PC-9 (cell line): Measurements from ENCODE around the gene SGMS1. TPM values are rescaled to one million over a fixed set of nuclear protein-coding genes. Genes with fewer than 3 reads are reported as not detected.

Experiments used
- BruUV-seq: library from RNA; stranded (reverse); fragments of 400-500 nt; replicated peaks from 2 replicates; lab custom pipeline; 2021; lab: Mats Ljungman, UMichigan
- CTCF ChIA-PET: fragments of 300-600 bp; sonication (Branson Sonifier 250); formaldehyde crosslinking; loops from one replicate; lab custom pipeline; 2022; ENCODE audit warnings: antibody characterized with exemption; lab: Charles Lee
- POLR2A ChIA-PET: fragments of 300-600 bp; sonication (Branson Sonifier 250); formaldehyde crosslinking; loops from one replicate; lab custom pipeline; 2022; ENCODE audit warnings: antibody characterized with exemption; ENCODE audit not compliant: unreplicated experiment; lab: Charles Lee
- DNase-seq, 2 experiments: peaks; one replicate each; pipeline versions ENCODE4 v3.0.0 to v3.0.0-alpha.2; 2015 to 2022; ENCODE audit warnings: mixed read lengths in 1 of 2
- H2AFZ ChIP-seq: fragments of 200-600 bp; sonication (generic); 2 replicates; pipeline ENCODE4 v1.8.1; 2017; ENCODE audit warnings: antibody characterized with exemption
- H3F3A ChIP-seq: fragments of 200-600 bp; sonication (generic); 2 replicates; pipeline ENCODE4 v1.8.1; 2017; ENCODE audit warnings: antibody characterized with exemption, mild to moderate bottlenecking, low read depth; ENCODE audit not compliant: insufficient read depth
- H3K27ac ChIP-seq: fragments of 200-600 bp; sonication (generic); 2 replicates; pipeline ENCODE4 v1.6.1; 2016; ENCODE audit warnings: mixed run types
- H3K27me3 ChIP-seq: fragments of 200-600 bp; sonication (generic); 2 replicates; pipeline ENCODE4 v1.6.1; 2016; ENCODE audit warnings: low read depth, mixed run types; ENCODE audit not compliant: insufficient read depth
- H3K36me3 ChIP-seq: fragments of 200-600 bp; sonication (generic); 2 replicates; pipeline ENCODE4 v1.6.1; 2016; ENCODE audit warnings: low read depth, mixed run types
- H3K4me1 ChIP-seq: fragments of 200-600 bp; sonication (generic); replicated peaks from 2 replicates; pipeline ENCODE4 v1.6.1; 2016; ENCODE audit warnings: mixed run types; ENCODE audit not compliant: insufficient read depth
- H3K4me2 ChIP-seq: fragments of 200-600 bp; sonication (generic); 2 replicates; pipeline ENCODE4 v1.6.1; 2017; ENCODE audit warnings: mixed run types
- H3K4me3 ChIP-seq: fragments of 200-600 bp; sonication (generic); 2 replicates; pipeline ENCODE4 v1.6.1; 2016; ENCODE audit warnings: mixed run types
- H3K79me2 ChIP-seq: fragments of 200-600 bp; sonication (generic); 2 replicates; pipeline ENCODE4 v1.6.1; 2017; ENCODE audit warnings: low read depth, mixed run types
- H3K9me2 ChIP-seq: fragments of 200-600 bp; sonication (generic); 2 replicates; pipeline ENCODE4 v1.8.1; 2017; ENCODE audit warnings: mild to moderate bottlenecking; ENCODE audit not compliant: insufficient read depth
- H3K9me3 ChIP-seq: fragments of 200-600 bp; sonication (generic); 2 replicates; pipeline ENCODE4 v1.8.1; 2016; ENCODE audit warnings: low read depth; ENCODE audit not compliant: insufficient read depth
- H4K20me1 ChIP-seq: fragments of 200-600 bp; sonication (generic); 2 replicates; pipeline ENCODE4 v1.8.1; 2017; ENCODE audit not compliant: insufficient read depth
- EZH2 ChIP-seq: fragments of 200-600 bp; sonication (generic); IDR thresholded peaks from 2 replicates; pipeline ENCODE4 v1.8.0; 2017; ENCODE audit warnings: antibody characterized with exemption, low read depth
- intact Hi-C: fragments of 100-400 bp; cut with micrococcal nuclease; formaldehyde crosslinking; loops from one replicate; pipeline ENCODE4 v1.10.0; 2022; ENCODE audit not compliant: unreplicated experiment
- total RNA-seq: library from RNA; stranded (reverse); gene quantifications from 2 replicates; pipeline ENCODE4 v1.2.3, GENCODE V29; 2021
- TF ChIP-seq, protein P1 (sequence below): fragments of 200-600 bp; sonication (generic); conservative IDR thresholded peaks from 2 replicates; pipeline ENCODE4 v1.6.1; 2017; ENCODE audit warnings: mixed run types, antibody characterized with exemption, mild to moderate bottlenecking, moderate library complexity

The SGMS1 gene
- total RNA-seq, 1 experiment from 2014 or later: 35.0 TPM

DNA sequence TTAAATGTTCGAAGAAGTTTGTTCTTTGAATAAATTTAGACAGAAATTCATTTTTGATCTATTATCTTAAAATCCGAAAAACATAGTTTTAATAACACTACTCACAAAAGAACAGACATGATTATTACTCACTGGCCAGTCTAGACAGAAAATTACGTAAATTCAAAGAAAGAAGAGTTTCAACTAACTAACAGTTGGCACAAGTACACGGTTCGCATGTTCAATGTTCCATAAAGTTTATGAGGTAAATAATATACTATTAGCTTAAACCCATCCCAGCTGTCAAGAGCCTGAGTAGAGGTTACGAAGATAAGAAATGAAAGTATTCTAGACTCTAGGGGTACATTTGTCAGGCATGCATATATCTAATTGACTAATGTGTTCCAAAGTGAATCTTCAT, 220.7 kb downstream of the SGMS1 start:
- intact Hi-C loops: no loop called here
- BruUV-seq: no TSS peak
- peaks cover 68% of the 10 kb centered on the region for H3K4me1 ChIP-seq
- no peaks in the 10 kb centered on the region; the same call in 1 of the 2 replicates for H4K20me1 ChIP-seq
- ChIA-PET POLR2A (no interaction called here), CTCF (no interaction called here)
- no peak for TF ChIP-seq EZH2
- H3K9me2 ChIP-seq: no peaks in the 10 kb centered on the region
- H3K79me2 ChIP-seq: peaks cover 93% of the 10 kb centered on the region
- H3K36me3 ChIP-seq: peaks cover 10% of the 10 kb centered on the region
- H2AFZ ChIP-seq: no peak overlapping the region
- H3F3A ChIP-seq: peaks cover 41% of the 10 kb centered on the region
- no peaks in the 10 kb centered on the region for H3K27me3 ChIP-seq
- peak overlapping the region; percentile 93 for H3K27ac ChIP-seq
- H3K9me3 ChIP-seq: no peaks in the 10 kb centered on the region
- H3K4me2 ChIP-seq: peak overlapping the region; percentile 70
- no peak overlapping the region for H3K4me3 ChIP-seq
- DNase-seq: no peak

DNA sequence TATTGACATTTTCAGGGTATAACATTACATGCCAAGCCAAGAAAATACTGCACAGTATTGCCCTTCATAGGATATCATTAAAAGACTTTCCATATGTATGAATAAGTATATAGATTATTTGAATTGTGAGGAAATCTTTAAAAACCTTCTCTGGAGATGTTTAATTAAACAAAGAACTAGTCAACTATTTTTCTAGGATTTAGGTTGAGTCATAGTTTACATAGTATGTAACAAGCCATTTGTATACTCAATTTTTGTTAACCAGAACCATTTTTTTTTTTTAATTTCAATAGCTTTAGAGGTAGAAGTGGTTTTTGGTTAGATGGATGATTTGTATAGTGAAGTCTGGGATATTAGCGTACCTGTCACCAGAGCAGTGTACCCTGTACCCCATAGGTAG, 221.3 kb downstream of the SGMS1 start:
- no peaks in the 10 kb centered on the region for H3K9me3 ChIP-seq
- intact Hi-C loops: no loop called here
- no peak overlapping the region; the same call in 1 of the 2 replicates for H3K27ac ChIP-seq
- H3K4me2 ChIP-seq: peak overlapping the region; percentile 70; the same call in 1 of the 2 replicates
- H3K27me3 ChIP-seq: no peaks in the 10 kb centered on the region
- peaks cover 41% of the 10 kb centered on the region for H3F3A ChIP-seq
- peaks cover 68% of the 10 kb centered on the region for H3K4me1 ChIP-seq
- no TSS peak for BruUV-seq
- no peak overlapping the region for H3K4me3 ChIP-seq
- H3K36me3 ChIP-seq: peaks cover 16% of the 10 kb centered on the region
- ChIA-PET CTCF (no interaction called here), POLR2A (no interaction called here)
- H3K79me2 ChIP-seq: peaks cover 94% of the 10 kb centered on the region
- TF ChIP-seq, protein P1, sequence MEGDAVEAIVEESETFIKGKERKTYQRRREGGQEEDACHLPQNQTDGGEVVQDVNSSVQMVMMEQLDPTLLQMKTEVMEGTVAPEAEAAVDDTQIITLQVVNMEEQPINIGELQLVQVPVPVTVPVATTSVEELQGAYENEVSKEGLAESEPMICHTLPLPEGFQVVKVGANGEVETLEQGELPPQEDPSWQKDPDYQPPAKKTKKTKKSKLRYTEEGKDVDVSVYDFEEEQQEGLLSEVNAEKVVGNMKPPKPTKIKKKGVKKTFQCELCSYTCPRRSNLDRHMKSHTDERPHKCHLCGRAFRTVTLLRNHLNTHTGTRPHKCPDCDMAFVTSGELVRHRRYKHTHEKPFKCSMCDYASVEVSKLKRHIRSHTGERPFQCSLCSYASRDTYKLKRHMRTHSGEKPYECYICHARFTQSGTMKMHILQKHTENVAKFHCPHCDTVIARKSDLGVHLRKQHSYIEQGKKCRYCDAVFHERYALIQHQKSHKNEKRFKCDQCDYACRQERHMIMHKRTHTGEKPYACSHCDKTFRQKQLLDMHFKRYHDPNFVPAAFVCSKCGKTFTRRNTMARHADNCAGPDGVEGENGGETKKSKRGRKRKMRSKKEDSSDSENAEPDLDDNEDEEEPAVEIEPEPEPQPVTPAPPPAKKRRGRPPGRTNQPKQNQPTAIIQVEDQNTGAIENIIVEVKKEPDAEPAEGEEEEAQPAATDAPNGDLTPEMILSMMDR: no peak
- no peak for TF ChIP-seq EZH2
- no peak for DNase-seq
- no peak overlapping the region for H2AFZ ChIP-seq
- H3K9me2 ChIP-seq: no peaks in the 10 kb centered on the region
- H4K20me1 ChIP-seq: no peaks in the 10 kb centered on the region; the same call in 1 of the 2 replicates

DNA sequence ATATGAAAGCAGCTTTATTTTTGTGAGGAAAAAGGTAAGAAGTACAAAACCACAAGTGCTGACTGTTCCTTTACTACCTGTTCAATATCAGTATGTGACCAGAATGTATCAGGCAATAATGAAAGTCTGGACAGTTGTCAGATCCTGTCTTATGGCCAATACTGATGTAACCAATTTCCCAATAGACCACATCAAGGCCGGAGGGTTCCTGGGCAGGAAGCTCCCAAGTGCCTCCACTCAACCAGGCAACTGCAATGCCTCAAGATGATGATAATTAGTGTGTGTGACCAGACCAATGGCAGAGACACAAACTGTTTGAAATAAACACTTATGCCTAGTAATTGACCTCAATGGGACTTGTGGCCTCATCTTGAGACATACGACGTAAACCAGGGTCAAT, 223.1 kb downstream of the SGMS1 start:
- ChIA-PET CTCF (no interaction called here), POLR2A (no interaction called here)
- Histone ChIP-seq H3F3A (peaks cover 36% of the 10 kb centered on the region), H3K4me3 (no peak overlapping the region), H2AFZ (no peak overlapping the region), H3K9me3 (no peaks in the 10 kb centered on the region), H3K79me2 (peaks cover 96% of the 10 kb centered on the region), H3K9me2 (no peaks in the 10 kb centered on the region), H3K4me2 (no peak overlapping the region), H3K36me3 (peaks cover 21% of the 10 kb centered on the region), H3K27ac (no peak overlapping the region), H4K20me1 (no peaks in the 10 kb centered on the region; the same call in 1 of the 2 replicates), H3K27me3 (no peaks in the 10 kb centered on the region), H3K4me1 (peaks cover 68% of the 10 kb centered on the region)
- DNase-seq: no peak
- no TSS peak for BruUV-seq
- intact Hi-C loops: no loop called here
- TF ChIP-seq EZH2: no peak
- TF ChIP-seq, protein P1: no peak

- H3K36me3 ChIP-seq: peaks cover 25% of the 10 kb centered on the region
- no peak for DNase-seq
- H4K20me1 ChIP-seq: no peaks in the 10 kb centered on the region; the same call in 1 of the 2 replicates
- H3K27me3 ChIP-seq: no peaks in the 10 kb centered on the region
- TF ChIP-seq EZH2: no peak
- TF ChIP-seq, protein P1: no peak
- POLR2A ChIA-PET: interaction anchor here (0.5 kb wide), 1 partner anchor 68 kb away, joined by 3 read pairs; no protein-coding TSS in a partner anchor
- H3K4me3 ChIP-seq: no peak overlapping the region
- BruUV-seq: no TSS peak
- peaks cover 68% of the 10 kb centered on the region for H3K4me1 ChIP-seq
- CTCF ChIA-PET: no interaction called here
- no peak overlapping the region for H3K4me2 ChIP-seq
- H3K9me2 ChIP-seq: no peaks in the 10 kb centered on the region
- peaks cover 40% of the 10 kb centered on the region for H3F3A ChIP-seq
- H2AFZ ChIP-seq: no peak overlapping the region
- intact Hi-C loops: no loop called here
- H3K9me3 ChIP-seq: peaks cover 3% of the 10 kb centered on the region; the same call in 1 of the 2 replicates
- H3K79me2 ChIP-seq: peaks cover 96% of the 10 kb centered on the region
- H3K27ac ChIP-seq: no peak overlapping the region
Measured at GRCh38 chr10:50398823-50399222, 224.9 kb downstream of the SGMS1 start.
